Esophagus muscularis mucosa (tissue), 4 donors: ENCODE data around the gene USP25.

ENCODE experiments used
- CTCF ChIP-seq, 3 experiments: fragments of 200-600 bp in 2 of 3; fragments of 450-650 bp in 1 of 3; sonication (generic) in 2 of 3; IDR thresholded peaks; one replicate each; pipeline ENCODE4 v1.5.1; 2017 to 2019; ENCODE audit warnings: antibody characterized with exemption in 3 of 3, mild to moderate bottlenecking in 2 of 3, moderate library complexity in 1 of 3
- EP300 ChIP-seq: sonication (generic); formaldehyde crosslinking; IDR thresholded peaks from one replicate; pipeline ENCODE4 v1.6.1; 2017; ENCODE audit warnings: antibody characterized with exemption
- POLR2A ChIP-seq: fragments of 450-650 bp; IDR thresholded peaks from one replicate; pipeline ENCODE4 v1.6.1; 2017; ENCODE audit warnings: antibody characterized with exemption, moderate library complexity, mild to moderate bottlenecking, low read depth
- POLR2AphosphoS5 ChIP-seq, 2 donors: sonication (generic); formaldehyde crosslinking; IDR thresholded peaks; one replicate each; pipeline ENCODE4 v1.6.1; 2017; ENCODE audit warnings: antibody characterized with exemption in 2 of 2

- TF ChIP-seq CTCF (IDR thresholded peaks at IDR 0.05) (no peak), POLR2AphosphoS5 (IDR thresholded peaks at IDR 0.05) (no peak), EP300 (no peak), POLR2A (no peak)
Observed at GRCh38 chr21:15764878-15765277, 35.1 kb downstream of the USP25 start.
